ENCODE measurements around the gene CCDC71L.

Gene CCDC71L

DNA sequence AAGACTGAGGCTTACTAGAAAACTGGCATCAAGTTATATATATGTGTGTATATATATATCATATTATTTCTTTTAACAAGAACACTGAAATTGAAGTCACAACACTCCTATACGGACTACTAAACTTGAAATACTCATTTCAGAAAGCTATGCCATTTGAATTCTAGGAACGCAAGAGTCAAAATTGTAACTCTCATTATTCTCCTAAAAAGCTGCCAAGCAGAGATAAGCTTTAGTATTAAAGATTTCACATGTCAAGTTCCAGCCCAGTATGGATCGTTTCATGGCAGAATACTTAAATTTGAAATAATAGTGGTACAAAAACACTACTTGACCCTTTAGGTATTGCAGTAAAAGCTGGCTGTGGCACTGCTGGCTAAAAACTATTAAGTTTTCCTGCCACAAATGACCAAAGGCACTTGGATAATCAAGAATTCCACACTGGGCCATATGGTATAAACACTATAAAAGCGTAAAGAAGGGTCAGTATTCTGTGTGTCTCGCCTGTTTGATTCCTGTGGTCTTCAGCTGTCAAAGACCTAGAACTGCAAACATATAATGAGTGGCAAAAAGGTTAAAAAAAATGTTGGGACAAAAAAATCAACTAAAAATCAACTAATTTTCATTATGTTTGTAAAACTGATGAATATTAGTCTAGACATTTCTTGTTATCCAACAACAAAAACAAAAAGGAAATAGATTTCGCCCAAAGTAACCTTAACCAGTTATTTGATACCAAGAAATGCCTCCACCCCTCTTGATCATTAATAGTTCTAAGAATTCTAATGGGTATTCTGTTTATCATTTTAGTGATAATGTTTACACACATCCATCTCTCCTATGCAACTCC lies 2.4 kb downstream of the CCDC71L start:
- no peak for DNase-seq

DNA sequence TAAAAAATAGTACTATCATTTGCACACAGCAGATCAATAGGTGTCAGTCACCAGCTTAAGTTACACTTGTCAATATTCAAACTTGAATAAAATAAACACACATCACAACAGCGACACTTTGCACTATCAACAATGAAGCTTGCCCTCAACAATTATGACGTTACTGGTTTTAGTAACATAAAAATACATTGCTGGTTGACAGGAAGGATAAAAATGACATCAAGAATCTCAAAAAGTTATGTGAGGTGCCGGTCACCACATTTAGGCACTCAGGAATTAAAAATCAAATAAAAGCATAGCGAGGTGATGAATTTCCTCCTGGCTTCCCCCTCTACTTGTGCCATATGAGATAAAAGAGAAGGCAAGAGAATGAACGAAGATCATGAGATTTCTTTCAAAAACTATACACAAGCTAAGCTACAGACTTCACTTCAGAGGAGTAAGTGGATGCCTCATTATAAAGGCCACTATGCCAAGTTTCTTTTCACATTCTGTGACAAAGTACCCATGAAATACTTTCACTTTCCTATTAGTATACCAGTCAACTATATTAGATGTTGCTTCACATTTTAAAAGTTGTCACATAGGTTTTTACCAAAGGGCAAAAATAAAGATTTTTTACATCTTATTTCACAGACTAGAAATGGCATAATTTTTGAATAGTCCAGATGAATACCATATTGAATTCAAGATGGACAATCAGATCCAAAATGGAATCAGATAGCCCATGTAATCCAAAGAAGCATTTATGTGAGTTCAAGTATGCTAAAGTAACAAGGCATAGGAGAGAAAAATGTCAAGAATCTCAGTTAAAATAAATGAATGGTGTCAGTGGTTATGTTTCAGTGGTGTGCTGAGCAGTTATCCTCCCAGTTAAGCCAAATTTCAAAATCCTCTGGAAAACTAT lies 3.6 kb downstream of the CCDC71L start:
- DNase-seq, result no peak

DNA sequence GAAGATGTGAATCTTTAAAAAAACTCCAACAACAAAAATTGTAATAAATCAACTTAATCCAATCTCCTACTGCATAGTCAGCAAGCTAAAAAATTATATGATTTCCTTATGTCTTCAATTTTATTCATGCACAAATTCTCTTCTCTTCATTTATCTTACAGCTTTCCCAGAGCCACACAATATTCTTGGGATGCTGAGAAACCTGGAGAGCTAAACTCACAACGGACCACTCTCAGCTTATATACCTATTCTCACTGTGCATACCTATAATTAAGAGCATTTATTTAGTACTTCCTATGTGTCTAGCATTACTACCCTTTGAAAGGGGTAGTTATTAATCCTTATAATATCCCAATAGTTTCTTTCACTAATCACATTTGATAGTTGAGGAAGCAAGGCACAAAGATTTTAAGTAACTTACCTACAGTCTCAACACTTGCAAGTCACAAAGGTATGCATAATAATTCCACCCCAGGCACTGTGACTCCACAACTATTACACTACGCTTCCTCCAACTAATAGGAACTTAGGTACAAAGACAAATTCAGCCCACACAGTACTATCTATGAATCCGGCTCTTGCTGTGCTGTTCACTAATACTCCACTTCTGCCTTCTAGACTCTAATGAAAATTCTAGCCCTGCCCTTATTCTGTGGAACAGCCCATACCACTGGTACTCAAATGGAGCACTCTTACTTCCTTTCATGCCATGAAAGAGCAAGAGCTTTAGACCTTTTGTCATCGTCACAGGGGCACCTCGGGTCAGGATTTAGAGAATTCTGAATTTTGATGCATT lies 5.1 kb downstream of the CCDC71L start:
- no peak for DNase-seq

DNA sequence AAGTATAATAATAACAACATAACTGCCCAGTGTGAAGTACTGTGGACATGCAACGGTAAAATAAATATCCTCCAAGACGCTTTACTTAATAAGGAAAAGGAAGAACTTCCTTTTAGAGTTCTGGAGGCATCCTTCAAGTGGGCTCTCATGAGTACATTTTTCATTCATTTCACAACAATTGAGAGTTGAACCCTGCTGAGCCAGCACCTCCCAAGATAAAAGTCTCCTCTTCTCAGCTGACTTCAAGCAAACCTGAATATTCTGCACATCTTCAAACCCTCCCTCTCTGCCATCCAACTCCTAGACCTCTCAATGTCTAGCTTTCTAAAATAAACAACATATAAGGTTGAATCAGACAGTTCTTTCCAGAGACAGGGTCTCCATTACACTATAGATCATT lies 7.5 kb downstream of the CCDC71L start:
- no peak for DNase-seq

DNA sequence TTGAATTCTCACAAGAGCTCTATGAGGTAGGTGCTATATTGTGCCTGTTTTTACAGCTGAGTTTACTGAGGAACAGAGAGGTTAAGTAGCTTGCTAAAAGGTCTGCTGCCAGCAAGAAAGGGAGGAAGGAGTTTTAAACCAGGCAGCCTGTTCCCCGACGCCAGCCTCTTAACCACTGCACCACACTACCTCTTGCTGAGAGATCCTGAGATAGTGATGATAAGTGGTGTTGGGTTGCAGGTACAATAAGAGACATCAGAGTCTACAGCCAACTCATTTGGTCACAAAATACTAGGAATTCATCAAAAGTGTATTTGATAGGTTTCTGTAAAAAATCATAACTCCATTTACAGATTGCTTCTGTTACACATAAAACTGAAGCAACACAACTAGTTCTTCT lies 8.0 kb downstream of the CCDC71L start:
- no peak for DNase-seq

DNA sequence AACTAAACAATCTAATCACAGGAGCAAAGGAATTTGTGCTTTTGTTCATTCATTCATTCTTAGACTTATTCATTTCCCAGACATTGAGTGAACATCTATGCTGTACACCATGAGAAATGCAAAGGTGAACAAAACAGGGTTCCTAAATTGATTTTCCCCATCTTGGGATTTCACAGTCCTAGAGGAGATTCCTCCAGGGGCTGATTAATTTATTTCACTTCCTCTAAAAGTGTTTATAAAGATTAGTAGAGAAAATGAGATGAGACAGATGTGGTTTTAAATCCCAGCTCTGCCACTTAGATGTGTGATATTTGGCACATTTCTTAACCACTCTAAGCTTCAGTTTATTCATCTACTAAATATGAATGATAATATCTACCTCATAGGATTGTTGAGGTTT lies 8.9 kb downstream of the CCDC71L start:
- no peak for DNase-seq

DNA sequence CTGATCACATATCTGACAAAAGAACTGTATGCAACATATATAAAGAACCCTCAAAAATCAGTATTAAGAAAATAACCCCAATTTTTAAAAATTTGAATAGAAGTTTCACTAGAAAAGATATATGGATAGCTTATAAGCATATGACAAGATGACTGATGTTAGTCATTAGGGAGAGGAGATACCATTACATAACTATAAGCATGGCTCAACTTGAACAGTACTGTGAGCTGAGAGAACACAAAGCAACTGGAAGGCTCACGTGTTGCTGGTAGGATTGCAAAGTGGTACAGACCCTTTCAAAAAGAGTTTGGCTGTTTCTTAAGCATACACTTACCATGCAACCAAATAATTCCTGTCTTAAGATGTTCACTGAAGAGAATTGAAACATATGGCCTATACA lies 14.7 kb downstream of the CCDC71L start:
- no peak for DNase-seq

DNA sequence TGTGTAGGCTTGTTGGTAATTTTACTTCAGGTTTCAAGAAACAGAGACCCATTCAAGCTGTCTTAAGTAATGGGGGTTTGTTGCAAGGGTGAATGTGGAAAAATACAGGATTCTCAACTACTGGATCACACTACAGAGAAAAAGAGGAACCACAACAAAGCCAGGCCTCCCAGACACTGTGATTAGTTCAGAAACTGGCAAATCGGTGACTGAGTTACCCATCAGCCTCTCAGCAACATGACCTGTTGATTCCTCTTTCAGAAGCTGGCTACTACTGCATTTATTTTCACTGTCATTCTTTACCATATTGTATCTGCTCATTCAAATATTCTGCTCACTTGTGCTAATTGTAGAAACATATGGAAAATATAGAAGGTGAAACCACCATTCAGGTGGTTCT lies 16.0 kb downstream of the CCDC71L start:
- no peak for DNase-seq

DNA sequence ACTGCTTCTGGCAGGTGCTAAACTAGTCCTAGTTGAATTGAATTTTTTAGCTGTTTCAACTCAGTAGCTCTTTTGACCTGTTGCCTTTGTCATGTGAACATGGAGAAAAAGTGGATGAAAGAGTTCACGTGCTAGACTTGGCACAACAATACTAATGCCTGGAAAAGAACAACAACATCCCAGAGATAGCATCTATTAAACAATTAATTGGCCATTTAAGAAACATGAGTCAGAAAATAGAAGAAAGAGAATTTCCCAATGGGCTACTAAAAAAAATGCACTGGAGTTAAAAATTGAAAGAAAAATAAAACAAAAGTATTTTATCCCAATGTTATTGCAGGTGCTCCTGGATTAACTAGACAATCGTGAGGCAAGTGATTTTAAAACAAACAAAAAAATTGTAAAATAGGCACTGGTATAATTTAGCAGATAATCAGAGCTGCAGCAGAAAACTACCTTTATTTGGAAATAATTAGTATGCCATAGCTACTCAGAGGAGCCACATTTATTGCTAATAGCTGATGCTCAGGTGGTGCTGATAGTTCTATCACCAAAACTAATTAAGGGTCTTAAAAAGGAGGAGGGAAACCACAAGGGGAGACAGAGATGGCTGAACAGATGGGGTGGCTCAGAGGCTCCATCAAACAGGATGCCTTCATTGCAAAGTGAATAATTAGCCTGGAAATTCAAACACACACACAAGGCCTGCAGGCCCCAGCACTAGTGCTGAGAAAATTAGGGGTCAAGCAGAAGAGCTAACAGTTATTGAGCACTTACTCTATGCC lies 17.6 kb downstream of the CCDC71L start:
- no peak for DNase-seq

DNA sequence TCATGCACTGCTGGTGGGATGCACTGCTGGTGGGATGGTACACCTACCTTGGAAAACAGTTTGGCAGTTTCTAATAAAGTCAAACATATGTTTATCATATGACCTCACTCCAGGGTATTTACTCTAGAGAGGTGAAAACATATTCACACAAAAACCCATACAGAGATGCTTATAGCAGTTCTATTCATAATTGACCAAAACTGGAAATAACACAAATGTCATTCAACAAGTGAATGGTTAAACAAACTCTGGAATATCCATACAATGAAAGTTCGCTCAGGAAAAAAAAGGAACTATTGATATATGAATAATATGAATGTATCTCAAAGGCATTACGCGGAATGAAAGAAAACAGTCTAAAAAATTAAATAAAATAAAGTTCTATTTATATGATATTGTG lies 19.5 kb downstream of the CCDC71L start:
- no peak for DNase-seq

DNA sequence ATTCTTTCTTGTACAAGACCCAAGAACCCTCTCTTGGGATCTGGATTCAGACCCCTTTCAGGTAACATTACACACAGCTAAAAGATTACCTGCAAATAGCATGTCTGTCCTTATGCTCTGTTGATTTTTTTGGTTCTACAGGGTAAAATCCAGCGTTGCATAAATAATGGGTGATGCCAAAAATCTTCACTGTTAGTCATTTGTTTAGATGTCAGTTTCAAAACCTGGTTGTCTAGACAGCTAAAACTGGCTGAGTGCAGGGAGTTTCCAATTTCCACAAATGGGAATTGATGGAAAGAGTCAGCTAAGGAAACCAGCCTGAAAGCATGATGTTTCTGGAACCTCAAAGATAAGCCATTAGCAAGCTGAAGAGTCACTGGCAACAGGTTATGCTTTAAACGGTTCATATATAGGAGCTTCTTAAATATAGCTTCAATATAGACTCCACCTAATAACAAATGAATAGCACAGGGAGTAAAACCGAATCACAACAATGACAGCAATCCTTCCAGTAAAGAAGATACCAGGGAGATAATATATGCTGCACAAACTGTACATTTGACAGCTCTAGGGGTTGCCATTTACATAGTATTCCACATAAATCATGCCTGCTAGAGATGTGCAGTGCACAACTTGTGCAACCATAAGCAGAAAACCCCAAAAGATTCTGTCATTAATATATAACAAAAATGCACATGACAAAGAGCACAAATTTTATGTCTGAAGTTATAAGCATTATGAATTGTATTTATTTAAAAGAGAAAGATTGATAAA lies 20.4 kb downstream of the CCDC71L start:
- DNase-seq, result no peak

DNA sequence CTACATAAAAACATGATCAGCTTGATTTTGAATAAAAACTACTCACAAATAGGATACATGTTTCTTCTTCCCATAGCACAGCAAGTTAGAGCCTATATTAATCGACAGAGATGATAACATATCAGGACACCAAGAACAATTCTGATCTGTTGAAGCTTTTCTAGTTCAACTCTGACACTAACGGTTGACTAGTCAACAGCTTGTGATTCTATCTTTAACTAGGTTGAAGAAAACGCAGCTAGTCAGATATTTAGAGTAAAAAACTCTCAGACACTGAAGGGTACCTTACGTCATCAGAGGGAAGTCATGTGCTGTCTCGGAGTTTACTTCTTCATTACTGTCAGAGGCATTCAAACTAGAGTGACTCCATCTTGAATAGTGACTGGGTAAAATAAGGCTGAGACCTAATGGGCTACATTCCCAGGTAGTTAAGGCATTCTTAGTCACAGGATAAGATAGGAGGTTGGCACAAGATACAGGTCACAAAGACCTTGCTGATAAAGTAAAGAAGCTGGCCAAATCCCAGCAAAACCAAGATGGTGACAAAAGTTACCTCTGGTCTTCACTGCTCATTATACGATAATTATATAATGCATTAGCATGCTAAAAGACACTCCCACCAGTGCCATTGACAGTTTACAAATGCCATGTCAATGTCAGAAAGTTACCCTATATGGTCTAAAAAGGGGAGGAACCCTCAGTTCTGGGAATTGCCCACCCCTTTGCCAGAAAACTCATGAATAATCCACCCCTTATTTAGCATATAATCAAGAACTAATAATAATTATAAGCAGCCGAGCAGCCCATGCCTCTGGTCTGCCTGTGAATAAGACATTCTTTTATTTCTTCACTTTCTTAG lies 21.3 kb downstream of the CCDC71L start:
- no peak for DNase-seq

DNA sequence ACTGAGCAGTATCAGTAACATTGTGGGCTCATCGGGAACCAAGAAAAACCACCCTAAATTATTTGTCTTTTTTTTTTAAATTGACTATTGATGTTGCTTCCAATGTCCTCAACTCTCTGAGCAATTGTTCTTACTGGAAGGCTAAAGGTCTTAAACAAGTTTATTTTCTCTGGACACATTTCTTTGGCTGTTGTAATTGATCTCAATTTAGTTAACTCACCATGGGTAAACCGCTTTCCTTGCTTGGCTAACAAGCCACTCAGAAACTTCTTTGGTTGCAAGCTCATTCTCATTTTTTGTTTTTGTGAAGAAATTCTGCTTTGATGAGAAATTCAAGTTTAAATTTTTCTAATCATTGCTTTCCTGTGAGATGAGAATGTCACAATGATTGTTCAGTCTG lies 25.5 kb downstream of the CCDC71L start:
- DNase-seq, result no peak

DNA sequence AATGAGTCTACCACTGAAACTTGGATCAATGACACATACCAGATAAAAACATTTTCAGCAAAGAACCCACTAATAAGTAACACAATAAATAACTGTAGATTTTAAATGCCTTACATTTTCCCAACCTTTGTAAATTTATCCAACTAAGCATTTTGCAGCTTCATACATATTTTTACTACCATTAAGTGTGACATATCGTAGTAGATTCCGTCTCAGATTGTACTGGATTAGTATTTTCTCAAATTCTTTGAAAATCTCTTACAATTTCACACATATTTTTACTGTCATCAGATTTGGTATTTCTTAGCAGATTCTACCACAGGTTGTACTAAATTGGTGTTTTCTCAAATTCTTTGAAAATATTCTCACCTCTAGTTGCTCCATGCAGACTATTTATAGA lies 26.0 kb downstream of the CCDC71L start:
- DNase-seq, result no peak

DNA sequence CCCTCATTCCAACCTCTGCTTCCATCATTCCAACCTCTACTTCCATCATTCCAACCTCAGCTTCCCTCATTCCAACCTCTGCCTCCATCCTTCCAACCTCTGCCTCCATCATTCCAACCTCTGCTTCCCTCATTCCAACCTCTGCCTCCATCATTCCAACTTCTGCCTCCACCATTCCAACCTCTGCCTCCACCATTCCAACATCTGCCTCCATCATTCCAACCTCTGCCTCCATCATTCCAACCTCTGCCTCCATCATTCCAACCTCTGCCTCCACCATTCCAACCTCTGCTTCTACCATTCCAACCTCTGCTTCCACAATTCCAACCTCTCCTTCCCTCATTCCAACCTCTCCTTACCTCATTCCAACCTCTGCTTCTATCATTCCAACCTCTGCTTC lies 30.3 kb downstream of the CCDC71L start:
- DNase-seq, result no peak

DNA sequence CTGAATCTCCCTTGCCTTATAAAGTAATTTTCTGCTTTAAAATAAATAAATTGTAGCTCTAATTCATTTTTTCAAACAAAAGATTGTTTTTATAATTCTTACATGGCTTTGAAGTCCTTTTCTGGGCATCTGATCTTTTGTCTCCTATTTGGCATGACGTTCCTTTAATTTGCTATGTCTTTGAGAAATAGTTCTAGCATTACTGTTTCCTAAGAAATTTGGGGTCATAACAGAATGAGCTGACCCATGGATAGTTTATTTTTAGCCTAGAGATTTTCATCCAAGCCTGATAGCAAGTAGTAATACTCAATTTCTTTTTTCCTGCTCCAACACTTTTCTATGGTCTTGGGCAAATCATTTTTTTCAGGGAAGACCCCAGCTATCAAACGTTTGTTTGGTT lies 31.4 kb downstream of the CCDC71L start:
- DNase-seq, result no peak

DNA sequence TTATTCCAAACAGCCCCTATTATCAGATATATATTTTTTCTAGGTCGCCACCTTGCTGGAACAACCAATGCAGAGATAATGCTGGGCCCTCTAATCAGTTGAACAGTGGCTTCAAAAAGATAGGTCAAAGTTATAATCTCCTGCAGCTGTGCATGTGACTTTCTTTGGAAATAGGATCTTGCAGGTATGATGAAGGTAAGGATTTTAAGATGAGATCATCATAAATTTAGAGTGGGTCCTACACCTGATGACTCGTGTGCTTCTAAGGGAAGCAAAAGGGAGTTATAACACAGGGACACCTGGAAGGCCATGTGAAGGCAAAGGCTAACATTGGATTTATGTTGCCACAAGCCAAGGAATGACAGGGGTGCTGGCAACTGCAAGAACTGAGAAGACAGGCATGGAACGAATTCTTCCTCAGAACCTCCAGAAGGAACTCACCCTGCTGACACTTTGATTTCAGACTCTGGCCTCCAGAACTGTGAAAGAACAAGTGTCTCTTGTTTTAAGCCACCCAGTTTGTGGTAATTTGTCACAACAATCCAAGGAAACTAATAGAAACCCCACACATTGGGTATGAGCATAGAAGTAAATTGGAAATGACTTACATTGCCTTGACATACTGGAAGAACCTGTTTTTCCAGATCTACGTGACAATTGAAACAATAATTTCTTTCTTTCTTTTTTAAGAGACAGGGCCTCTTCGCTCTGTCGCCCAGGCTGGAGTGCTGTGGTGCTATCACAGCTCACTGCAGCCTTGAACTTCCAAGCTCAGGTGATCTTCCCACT lies 34.4 kb downstream of the CCDC71L start:
- DNase-seq, result no peak

DNA sequence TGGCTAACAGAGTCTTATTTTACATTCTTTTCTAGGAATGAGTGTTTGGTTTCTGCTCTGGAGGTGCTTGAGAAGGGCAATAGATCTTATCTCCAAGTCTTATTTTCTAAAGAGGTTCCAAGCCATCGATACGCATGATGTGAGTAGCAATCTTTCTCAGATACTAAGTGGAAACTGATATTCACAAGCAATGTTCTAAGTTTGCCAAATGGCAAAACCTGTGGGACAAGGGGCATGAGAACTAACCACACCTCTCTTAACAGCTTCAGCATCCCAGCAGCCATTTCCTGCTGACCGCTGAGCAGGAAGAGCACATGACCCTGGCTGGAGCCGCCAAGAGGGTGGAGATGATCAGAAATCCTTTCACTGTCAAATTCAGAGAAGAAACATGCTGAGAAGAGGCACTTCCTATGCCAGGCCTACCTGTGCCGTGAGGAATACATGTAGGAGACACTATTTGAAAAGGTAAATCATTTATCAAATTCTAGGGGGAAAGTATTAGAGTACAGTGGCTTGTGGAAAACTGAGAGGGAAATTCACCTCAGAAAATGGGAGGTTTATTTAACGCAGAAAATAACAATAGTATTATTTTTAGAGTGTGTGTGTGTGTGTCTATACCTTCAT lies 35.2 kb downstream of the CCDC71L start:
- DNase-seq, result no peak

DNA sequence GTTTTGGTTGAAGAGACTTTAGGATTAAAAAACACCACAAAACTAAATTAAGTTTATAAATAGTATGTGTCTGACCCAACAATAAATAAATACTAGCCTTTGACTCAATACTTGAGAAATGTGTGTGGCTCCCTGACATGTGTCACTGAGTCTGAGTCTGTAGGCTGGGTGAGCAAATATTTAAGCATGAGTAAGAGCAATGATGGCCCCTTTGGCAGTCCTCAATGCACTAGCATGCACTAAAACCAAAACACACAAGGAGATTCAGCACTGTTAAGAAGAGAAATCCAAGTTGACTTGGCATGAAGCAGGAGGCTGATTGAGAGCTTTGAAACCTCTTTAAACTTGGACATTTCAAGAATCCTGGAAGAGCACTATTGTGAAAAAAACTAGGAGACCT lies 37.1 kb downstream of the CCDC71L start:
- DNase-seq, result no peak

Measured in NCI-H1436 treated with DMSO at 0.1 percent for 48 hours (cell line).